ENCODE results near the gene NEK7.

- TF ChIP-seq CTCF (IDR thresholded peaks at IDR 0.05): no peak
- no peak for TF ChIP-seq POLR2AphosphoS5 (IDR thresholded peaks at IDR 0.05)
- no peak for TF ChIP-seq POLR2A (IDR thresholded peaks at IDR 0.05)
These were observed 98.2 kb downstream of the NEK7 start for GRCh38 chr1:198254948-198255347.

Measured in suprapubic skin (tissue), 4 donors.